NB4 (cell line): Measurements from ENCODE around the gene STK24.

Source experiments
- CTCF ChIP-seq: IDR thresholded peaks from one replicate; pipeline ENCODE4 v1.5.1; 2012; ENCODE audit warnings: low read depth, low read length
- MAX ChIP-seq: IDR thresholded peaks from 2 replicates; pipeline ENCODE4 v1.6.1; 2011; ENCODE audit warnings: low read depth, low read length
- MYC ChIP-seq: IDR thresholded peaks from 2 replicates; pipeline ENCODE4 v1.6.1; 2011; ENCODE audit warnings: low read depth, low read length
- POLR2A ChIP-seq: IDR thresholded peaks from 2 replicates; pipeline ENCODE4 v1.6.1; 2011; ENCODE audit warnings: mild to moderate bottlenecking; ENCODE audit not compliant: insufficient read length; ENCODE audit errors: extremely low read depth

GRCh38 chr13:98452851-98453843 lies 123.8 kb downstream of the STK24 start:
- no peak for TF ChIP-seq CTCF
- TF ChIP-seq MAX: no peak
- TF ChIP-seq POLR2A: no peak
- no peak for TF ChIP-seq MYC
